Measurements from ENCODE around the gene TOGARAM2.
"Not testable (repeated sequence)": the region's sequence is repeated elsewhere in the genome, so short reads cannot be mapped to it uniquely, and the experiment has no call there.

The TOGARAM2 gene

GRCh38 chr2:29080886-29081743 lies 100.0 kb downstream of the TOGARAM2 start:
- Histone ChIP-seq H3K9me3 (no peaks in the 10 kb centered on the region), H3K4me1 (no peaks in the 10 kb centered on the region), H3K27me3 (no peaks in the 10 kb centered on the region), H3K36me3 (no peaks in the 10 kb centered on the region), H3K4me3 (ENCODE audit: low read depth, low read length) (no peak overlapping the region)
- no peak; the same call in 1 of the 2 replicates for TF ChIP-seq CTCF (IDR thresholded peaks at IDR 0.05; ENCODE audit: low read depth, low read length)
- no peak for DNase-seq

- no peak for TF ChIP-seq CTCF (IDR thresholded peaks at IDR 0.05; ENCODE audit: low read depth, low read length)
- Histone ChIP-seq H3K9me3 (no peaks in the 10 kb centered on the region; the same call in 1 of the 2 replicates), H3K4me1 (no peaks in the 10 kb centered on the region), H3K4me3 (ENCODE audit: low read depth, low read length) (no peak overlapping the region), H3K27me3 (no peaks in the 10 kb centered on the region), H3K36me3 (no peaks in the 10 kb centered on the region)
- DNase-seq, result no peak
These were observed 101.9 kb downstream of the TOGARAM2 start for GRCh38 chr2:29082804-29083495.

- Histone ChIP-seq H3K36me3 (no peaks in the 10 kb centered on the region), H3K27me3 (no peaks in the 10 kb centered on the region), H3K4me1 (no peaks in the 10 kb centered on the region), H3K4me3 (ENCODE audit: low read depth, low read length) (no peak overlapping the region), H3K9me3 (no peaks in the 10 kb centered on the region; the same call in 1 of the 2 replicates)
- no peak for DNase-seq
- no peak for TF ChIP-seq CTCF (IDR thresholded peaks at IDR 0.05; ENCODE audit: low read depth, low read length)
These were observed 103.5 kb downstream of the TOGARAM2 start for GRCh38 chr2:29084554-29084953.

- DNase-seq; H3K4me3 ChIP-seq (ENCODE audit: low read depth, low read length); H3K4me1 ChIP-seq; H3K9me3 ChIP-seq; H3K36me3 ChIP-seq; H3K27me3 ChIP-seq: not testable (repeated sequence)
These were observed 109.2 kb downstream of the TOGARAM2 start for GRCh38 chr2:29090311-29090710.

GRCh38 chr2:29096969-29097368 lies 115.9 kb downstream of the TOGARAM2 start:
- no peaks in the 10 kb centered on the region for H3K36me3 ChIP-seq
- no peak for TF ChIP-seq CTCF (IDR thresholded peaks at IDR 0.05; ENCODE audit: low read depth, low read length)
- no peaks in the 10 kb centered on the region for H3K9me3 ChIP-seq
- H3K27me3 ChIP-seq, result no peaks in the 10 kb centered on the region
- DNase-seq, result no peak
- H3K4me1 ChIP-seq, result no peaks in the 10 kb centered on the region
- no peak overlapping the region for H3K4me3 ChIP-seq (ENCODE audit: low read depth, low read length)

- Histone ChIP-seq H3K27me3 (no peaks in the 10 kb centered on the region), H3K36me3 (no peaks in the 10 kb centered on the region), H3K4me1 (no peaks in the 10 kb centered on the region), H3K4me3 (ENCODE audit: low read depth, low read length) (no peak overlapping the region), H3K9me3 (no peaks in the 10 kb centered on the region)
- no peak for TF ChIP-seq CTCF (IDR thresholded peaks at IDR 0.05; ENCODE audit: low read depth, low read length)
- no peak for DNase-seq
These were observed 116.5 kb downstream of the TOGARAM2 start for GRCh38 chr2:29097569-29097968.

Measured in BE2C (cell line).